HepG2 (cell line): ENCODE data around the gene IFIT5. TPM values are rescaled to one million over a fixed set of nuclear protein-coding genes. Genes with fewer than 3 reads are reported as not detected.

Experiments used
- ATAC-seq: fragments of 200-7000 bp; cut with Tn5 transposase; 3 replicates; pipeline ENCODE4 v1.9.1; 2020; ENCODE audit warnings: mild to moderate bottlenecking, moderate library complexity
- BruUV-seq: library from RNA; stranded (reverse); fragments of 400-500 nt; replicated peaks from 2 replicates; lab custom pipeline; 2021; lab: Mats Ljungman, UMichigan
- CTCF ChIA-PET: fragments of 300-600 bp; formaldehyde crosslinking; extraction: SDS; loops from one replicate; lab custom pipeline; 2021; ENCODE audit warnings: low total read pairs, inconsistent platforms, low intra/inter-chr PET ratio; lab: Yijun Ruan, JAX
- POLR2A ChIA-PET: fragments of 350-600 bp; sonication (Branson Sonifier 250); formaldehyde crosslinking; loops from one replicate; lab custom pipeline; 2020; ENCODE audit warnings: antibody characterized with exemption, inconsistent platforms; lab: Yijun Ruan, JAX
- DNase-seq: peaks from one replicate; pipeline ENCODE4 v3.0.0-alpha.2; 2015; ENCODE audit warnings: low spot score
- FAIRE-seq: peaks from 3 replicates; lab custom pipeline; 2011; peaks lifted over from hg19 to GRCh38; lab: Jason Lieb, UNC
- H2AFZ ChIP-seq: one replicate; pipeline ENCODE4 v1.6.1; 2011; ENCODE audit warnings: low read length, inconsistent platforms
- H3K27ac ChIP-seq: fragments of 300-600 bp; 3 replicates; pipeline ENCODE4 v1.8.0; 2011; ENCODE audit warnings: mixed run types, mild to moderate bottlenecking, mixed read lengths, low read length, inconsistent platforms; ENCODE audit not compliant: insufficient read depth; ENCODE audit errors: extremely low read length
- H3K27me3 ChIP-seq, 2 experiments: fragments of 200-600 bp in 1 of 2; 2 replicates in 1 of 2; 3 replicates in 1 of 2; pipeline versions ENCODE4 v1.6.0 to v1.8.0; 2011; ENCODE audit warnings: low read length in 2 of 2, mild to moderate bottlenecking in 2 of 2, moderate library complexity in 2 of 2, inconsistent platforms in 1 of 2; ENCODE audit not compliant: insufficient read depth in 2 of 2, control insufficient read depth in 1 of 2
- H3K36me3 ChIP-seq, 2 experiments: fragments of 200-600 bp in 1 of 2; replicated peaks in 1 of 2; 2 replicates in 1 of 2; 3 replicates in 1 of 2; pipeline versions ENCODE4 v1.5.1 to v1.8.0; 2011; ENCODE audit warnings: low read length in 2 of 2, inconsistent platforms in 1 of 2; ENCODE audit not compliant: insufficient read depth in 2 of 2, control insufficient read depth in 1 of 2
- H3K4me1 ChIP-seq: 2 replicates; pipeline ENCODE4 v1.5.1; 2012; ENCODE audit warnings: low read length, inconsistent platforms; ENCODE audit not compliant: insufficient read depth
- H3K4me2 ChIP-seq: 2 replicates; pipeline ENCODE4 v1.6.0; 2011; ENCODE audit warnings: low read depth, low read length, inconsistent platforms
- H3K4me3 ChIP-seq, 3 experiments: fragments of 200-600 bp in 1 of 3; sonication (generic), shearing (Covaris generic) in 1 of 3; replicated peaks in 1 of 3; 2 replicates each; pipeline ENCODE4 v1.5.1; 2011 to 2016; ENCODE audit warnings: low read length in 3 of 3, inconsistent platforms in 2 of 3, low read depth in 2 of 3, mild to moderate bottlenecking in 2 of 3, control low read depth in 1 of 3, mixed read lengths in 1 of 3; ENCODE audit not compliant: insufficient read depth in 1 of 3
- H3K79me2 ChIP-seq: one replicate; pipeline ENCODE4 v1.6.1; 2011; ENCODE audit warnings: low read length, inconsistent platforms; ENCODE audit not compliant: insufficient read depth
- H3K9ac ChIP-seq: 2 replicates; pipeline ENCODE4 v1.6.0; 2011; ENCODE audit warnings: mild to moderate bottlenecking, low read depth, low read length, inconsistent platforms; ENCODE audit not compliant: insufficient read depth
- H3K9me3 ChIP-seq: 2 replicates; pipeline ENCODE4 v1.5.1; 2012; ENCODE audit warnings: mild to moderate bottlenecking, low read length
- H4K20me1 ChIP-seq: 2 replicates; pipeline ENCODE4 v1.6.0; 2011; ENCODE audit warnings: inconsistent platforms, mild to moderate bottlenecking, low read length, moderate library complexity; ENCODE audit not compliant: insufficient read depth
- ATAD3A ChIP-seq: sonication (generic); formaldehyde crosslinking; IDR thresholded peaks from 2 replicates; pipeline ENCODE4 v1.4.0; 2020; ENCODE audit warnings: missing genetic modification reagents
- BORCS8-MEF2B ChIP-seq: sonication (generic); formaldehyde crosslinking; IDR thresholded peaks from 2 replicates; pipeline ENCODE4 v1.8.0; 2022; ENCODE audit warnings: mild to moderate bottlenecking, missing genetic modification reagents
- DZIP1 ChIP-seq: sonication (generic); formaldehyde crosslinking; IDR thresholded peaks from 2 replicates; pipeline ENCODE4 v1.5.0; 2020; ENCODE audit warnings: mild to moderate bottlenecking, missing genetic modification reagents
- HMG20A ChIP-seq: IDR thresholded peaks from 2 replicates; pipeline ENCODE4 v1.6.1; 2016; ENCODE audit warnings: borderline replicate concordance
- KDM3A ChIP-seq: IDR thresholded peaks from 2 replicates; pipeline ENCODE4 v1.6.1; 2018; ENCODE audit warnings: low read depth, missing compliant biosample characterization
- KLF16 ChIP-seq, 2 experiments: sonication (generic) in 1 of 2; formaldehyde crosslinking in 1 of 2; IDR thresholded peaks; 2 replicates each; pipeline versions ENCODE4 v1.6.1 to v1.8.0; 2016 to 2023; ENCODE audit warnings: missing genetic modification reagents in 2 of 2, missing compliant biosample characterization in 1 of 2
- MAFF ChIP-seq: IDR thresholded peaks from 2 replicates; pipeline ENCODE4 v1.6.1; 2011; ENCODE audit warnings: low read depth, low read length, improper control_type of control experiment
- PCBP1 ChIP-seq: fragments of 200-400 bp; formaldehyde crosslinking; IDR thresholded peaks from 2 replicates; pipeline ENCODE4 v1.6.1; 2017; ENCODE audit warnings: mild to moderate bottlenecking, low read depth, low read length, borderline replicate concordance
- PRMT3 ChIP-seq: sonication (generic); formaldehyde crosslinking; IDR thresholded peaks from 2 replicates; pipeline ENCODE4 v1.8.1; 2022; ENCODE audit warnings: low read depth, mild to moderate bottlenecking, moderate library complexity, missing genetic modification reagents, borderline replicate concordance
- RBM39 ChIP-seq: fragments of 200-400 bp; formaldehyde crosslinking; IDR thresholded peaks from one replicate; pipeline ENCODE4 v1.6.1; 2018; ENCODE audit warnings: antibody characterized with exemption, mild to moderate bottlenecking, low read depth, low read length; ENCODE audit not compliant: poor library complexity, severe bottlenecking
- ZNF256 ChIP-seq: sonication (generic); formaldehyde crosslinking; conservative IDR thresholded peaks from 2 replicates; pipeline ENCODE4 v1.4.0; 2020; ENCODE audit warnings: missing genetic modification reagents
- ZNF800 ChIP-seq: sonication (generic); formaldehyde crosslinking; IDR thresholded peaks from 2 replicates; pipeline ENCODE4 v1.4.0; 2020; ENCODE audit warnings: missing genetic modification reagents
- in situ Hi-C: cut with HindIII; loops from 2 replicates; pipeline ENCODE4 v1.10.0; 2017; ENCODE audit warnings: low pct_unique_long_range_greater_than_20kb; ENCODE audit not compliant: extremely low pct_ligation_motif_present
- intact Hi-C: fragments of 100-400 bp; cut with micrococcal nuclease; formaldehyde crosslinking; loops from one replicate; pipeline ENCODE4 v1.10.0; 2022; ENCODE audit not compliant: unreplicated experiment
- polyA plus RNA-seq, 8 experiments: library from polyadenylated mRNA; depleted of rRNA in 3 of 8; stranded (reverse) in 7 of 8; unstranded in 1 of 8; fragments of >200 nt; fragmentation: Illumina TruSeq in 4 of 8; extraction: Trizol in 4 of 8; gene quantifications; 2 replicates each; pipeline versions ENCODE4 v1.2.1 to v1.2.3, GENCODE V29; 2011 to 2016; ENCODE audit warnings: low read depth in 4 of 8, missing spikeins in 1 of 8, mixed read lengths in 1 of 8; ENCODE audit not compliant: insufficient read depth in 1 of 8
- total RNA-seq, 5 experiments: library from RNA; depleted of rRNA; stranded (reverse); fragments of >200 nt; fragmentation: Illumina TruSeq; extraction: Trizol; gene quantifications; 2 replicates each; pipeline ENCODE4 v1.2.3, GENCODE V29; 2016; ENCODE audit warnings: low read depth in 1 of 5
- TF ChIP-seq, protein P1 (sequence below): sonication (generic); formaldehyde crosslinking; IDR thresholded peaks from 2 replicates; pipeline ENCODE4 v1.5.0; 2020; ENCODE audit warnings: missing genetic modification reagents, mild to moderate bottlenecking, borderline replicate concordance

IFIT5 gene
- total and polyA plus RNA-seq, 2 of the 13 experiments (the other 11 are each of a cell fraction or from before 2014, with no cell fraction given): 2.2 to 8.3 TPM

- H2AFZ ChIP-seq: no peak overlapping the region
- CTCF ChIA-PET: no interaction called here
- no TSS peak for BruUV-seq
- no peak overlapping the region for H3K9ac ChIP-seq
- no peak overlapping the region for H3K27ac ChIP-seq
- H3K4me1 ChIP-seq: peaks cover 36% of the 10 kb centered on the region
- H3K4me2 ChIP-seq: no peak overlapping the region
- no peaks in the 10 kb centered on the region for H3K36me3 ChIP-seq
- FAIRE-seq (no peak), DNase-seq (no peak), ATAC-seq (no peak)
- H3K79me2 ChIP-seq: no peaks in the 10 kb centered on the region
- in situ Hi-C loops: no loop called here
- intact Hi-C loops: no loop called here
- H4K20me1 ChIP-seq: no peaks in the 10 kb centered on the region
- H3K9me3 ChIP-seq: no peaks in the 10 kb centered on the region
- POLR2A ChIA-PET: no interaction called here
- no peak for TF ChIP-seq RBM39
- no peak for TF ChIP-seq PRMT3 (CRISPR knock-in tag)
- no peak for TF ChIP-seq DZIP1 (CRISPR knock-in tag)
- no peak for TF ChIP-seq BORCS8-MEF2B
- no peak for TF ChIP-seq KDM3A (CRISPR knock-in tag)
- TF ChIP-seq ZNF800 (CRISPR knock-in tag): no peak
- no peak for TF ChIP-seq ZNF256 (CRISPR knock-in tag)
- TF ChIP-seq, protein P1, sequence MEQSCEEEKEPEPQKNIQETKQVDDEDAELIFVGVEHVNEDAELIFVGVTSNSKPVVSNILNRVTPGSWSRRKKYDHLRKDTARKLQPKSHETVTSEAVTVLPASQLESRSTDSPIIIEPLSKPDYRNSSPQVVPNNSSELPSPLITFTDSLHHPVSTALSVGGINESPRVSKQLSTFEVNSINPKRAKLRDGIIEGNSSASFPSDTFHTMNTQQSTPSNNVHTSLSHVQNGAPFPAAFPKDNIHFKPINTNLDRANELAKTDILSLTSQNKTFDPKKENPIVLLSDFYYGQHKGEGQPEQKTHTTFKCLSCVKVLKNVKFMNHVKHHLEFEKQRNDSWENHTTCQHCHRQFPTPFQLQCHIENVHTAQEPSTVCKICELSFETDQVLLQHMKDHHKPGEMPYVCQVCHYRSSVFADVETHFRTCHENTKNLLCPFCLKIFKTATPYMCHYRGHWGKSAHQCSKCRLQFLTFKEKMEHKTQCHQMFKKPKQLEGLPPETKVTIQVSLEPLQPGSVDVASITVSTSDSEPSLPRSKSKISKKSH (CRISPR knock-in tag): no peak
- TF ChIP-seq PCBP1: no peak
- no peak for TF ChIP-seq MAFF
- no peak for TF ChIP-seq HMG20A (CRISPR knock-in tag)
- TF ChIP-seq KLF16 (CRISPR knock-in tag; IDR thresholded peaks at IDR 0.05): no peak
- TF ChIP-seq ATAD3A (CRISPR knock-in tag): no peak
- no peak overlapping the region for H3K4me3 ChIP-seq
- no peaks in the 10 kb centered on the region; a peak in 1 of 5 replicates for H3K27me3 ChIP-seq
These were observed 55.1 kb downstream of the IFIT5 start for GRCh38 chr10:89469517-89469916.
